Esophagus squamous epithelium (tissue), 5 donors: Measurements from ENCODE around the gene BPGM. TPM values are rescaled to one million over a fixed set of nuclear protein-coding genes. Genes with fewer than 3 reads are reported as not detected.

Experiments
- DNase-seq: peaks from one replicate; lab custom pipeline; 2025; lab: John Stamatoyannopoulos, UW
- H3K27ac ChIP-seq, 4 donors: fragments of 200-600 bp; sonication (generic); one replicate each; pipeline ENCODE4 v1.5.1; 2016 to 2019; ENCODE audit warnings: mild to moderate bottlenecking in 1 of 4
- H3K27me3 ChIP-seq, 4 donors: fragments of 200-600 bp; sonication (generic); 1 replicate in 3 of 4; 2 replicates in 1 of 4; pipeline versions ENCODE4 v1.5.1 to v1.6.0; 2017 to 2021; ENCODE audit warnings: antibody characterized with exemption in 1 of 4
- H3K36me3 ChIP-seq, 3 donors: fragments of 200-600 bp; sonication (generic); one replicate each; pipeline ENCODE4 v1.5.1; 2016 to 2019
- H3K4me1 ChIP-seq, 3 donors: fragments of 200-600 bp; sonication (generic); one replicate each; pipeline ENCODE4 v1.5.1; 2017 to 2019
- H3K4me3 ChIP-seq, 4 donors: fragments of 200-600 bp; sonication (generic); 1 replicate in 3 of 4; 2 replicates in 1 of 4; pipeline ENCODE4 v1.5.1; 2016 to 2019; ENCODE audit warnings: mild to moderate bottlenecking in 2 of 4, moderate library complexity in 1 of 4
- H3K9me3 ChIP-seq, 3 donors: fragments of 200-600 bp; sonication (generic); one replicate each; pipeline ENCODE4 v1.5.1; 2016 to 2019
- POLR2A ChIP-seq, 4 donors: fragments of 450-650 bp; IDR thresholded peaks; one replicate each; pipeline ENCODE4 v1.6.1; 2017; ENCODE audit warnings: antibody characterized with exemption in 4 of 4, mild to moderate bottlenecking in 4 of 4, moderate library complexity in 3 of 4
- WGBS, 2 donors: methylation state at CpG; one replicate each; pipeline ENCODE4 v1.1.5; 2018; 5-methylcytosine and 5-hydroxymethylcytosine counted together
- intact Hi-C: fragments of 100-400 bp; cut with DNase I; formaldehyde crosslinking; loops from one replicate; pipeline ENCODE4 v1.15.0; 2022
- total RNA-seq, 4 donors: library from RNA; depleted of rRNA; stranded (reverse); fragments of >200 nt; gene quantifications; one replicate each; pipeline ENCODE4 v1.1.0, GENCODE V29; 2016
- TF ChIP-seq, protein P1 (sequence below), 6 experiments: fragments of 450-650 bp in 4 of 6; fragments of 200-600 bp in 2 of 6; sonication (generic) in 2 of 6; IDR thresholded peaks; one replicate each; pipeline ENCODE4 v1.5.1; 2016 to 2019; ENCODE audit warnings: antibody characterized with exemption in 6 of 6, mild to moderate bottlenecking in 4 of 6, moderate library complexity in 4 of 6
- donor health status: DM: yes; HTN: yes; CAD: no.

BPGM gene
- total RNA-seq, 4 donors from 2014 or later = 4.4 to 16.8 (median 11.3) TPM

DNA sequence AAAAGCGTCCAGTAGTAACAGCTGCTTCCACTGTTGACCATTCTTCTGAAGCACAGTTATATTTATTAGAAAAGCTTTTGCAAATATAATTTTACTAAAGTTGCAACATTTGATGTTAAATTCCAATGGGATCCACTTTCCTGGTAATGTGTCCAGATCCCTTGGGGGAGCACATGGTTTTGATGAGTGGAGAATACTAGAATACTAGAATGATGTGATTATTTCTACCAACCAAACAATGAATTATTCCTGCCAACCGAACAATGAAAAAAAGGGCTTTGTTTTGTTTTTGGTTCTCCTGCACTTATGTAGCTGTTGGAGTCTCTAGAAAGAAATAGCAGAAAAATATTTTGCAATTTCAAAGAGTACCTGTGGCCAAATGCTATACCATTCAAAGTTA, 59.1 kb downstream of the BPGM start:
- TF ChIP-seq, protein P1, sequence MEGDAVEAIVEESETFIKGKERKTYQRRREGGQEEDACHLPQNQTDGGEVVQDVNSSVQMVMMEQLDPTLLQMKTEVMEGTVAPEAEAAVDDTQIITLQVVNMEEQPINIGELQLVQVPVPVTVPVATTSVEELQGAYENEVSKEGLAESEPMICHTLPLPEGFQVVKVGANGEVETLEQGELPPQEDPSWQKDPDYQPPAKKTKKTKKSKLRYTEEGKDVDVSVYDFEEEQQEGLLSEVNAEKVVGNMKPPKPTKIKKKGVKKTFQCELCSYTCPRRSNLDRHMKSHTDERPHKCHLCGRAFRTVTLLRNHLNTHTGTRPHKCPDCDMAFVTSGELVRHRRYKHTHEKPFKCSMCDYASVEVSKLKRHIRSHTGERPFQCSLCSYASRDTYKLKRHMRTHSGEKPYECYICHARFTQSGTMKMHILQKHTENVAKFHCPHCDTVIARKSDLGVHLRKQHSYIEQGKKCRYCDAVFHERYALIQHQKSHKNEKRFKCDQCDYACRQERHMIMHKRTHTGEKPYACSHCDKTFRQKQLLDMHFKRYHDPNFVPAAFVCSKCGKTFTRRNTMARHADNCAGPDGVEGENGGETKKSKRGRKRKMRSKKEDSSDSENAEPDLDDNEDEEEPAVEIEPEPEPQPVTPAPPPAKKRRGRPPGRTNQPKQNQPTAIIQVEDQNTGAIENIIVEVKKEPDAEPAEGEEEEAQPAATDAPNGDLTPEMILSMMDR (IDR thresholded peaks at IDR 0.05) = no peak
- TF ChIP-seq POLR2A (IDR thresholded peaks at IDR 0.05) = no peak
- H3K27ac ChIP-seq = peak overlapping the region in 3 of 4 donors; percentile 81 to 89 (median 86)
- no peaks in the 10 kb centered on the region for H3K27me3 ChIP-seq
- WGBS, 2 donors = 27 to 67% methylated on average over 2 of the region's 2 CpGs
- no peaks in the 10 kb centered on the region for H3K36me3 ChIP-seq
- DNase-seq = no peak
- intact Hi-C loops = no loop called here
- peaks cover 0 to 36% (median 16%) of the 10 kb centered on the region in 3 donors for H3K4me1 ChIP-seq
- no peaks in the 10 kb centered on the region for H3K9me3 ChIP-seq
- H3K4me3 ChIP-seq = no peak overlapping the region

DNA sequence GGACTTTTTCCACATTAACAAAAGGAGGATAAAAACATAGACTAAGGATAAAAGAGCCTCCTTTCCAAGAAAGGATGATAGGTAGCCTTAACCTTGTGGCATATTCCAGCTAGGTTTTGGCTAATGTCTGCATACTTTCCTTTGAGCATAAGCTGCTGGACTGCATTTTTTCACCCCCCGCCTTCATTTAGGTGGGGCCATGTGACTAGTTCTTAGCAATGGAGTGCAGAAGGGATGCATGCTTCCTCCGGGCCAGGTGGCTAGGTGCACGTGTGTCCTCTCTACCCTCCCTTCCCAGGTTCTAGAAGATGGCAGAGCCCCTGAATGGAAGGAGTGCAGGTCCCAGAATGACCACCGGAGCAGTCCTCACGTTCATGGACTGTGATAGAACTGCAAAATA, 59.8 kb downstream of the BPGM start:
- no peak for DNase-seq
- H3K27me3 ChIP-seq = no peaks in the 10 kb centered on the region
- no peak overlapping the region for H3K27ac ChIP-seq
- TF ChIP-seq, protein P1 (IDR thresholded peaks at IDR 0.05) = no peak
- TF ChIP-seq POLR2A (IDR thresholded peaks at IDR 0.05) = no peak
- peaks cover 0 to 37% (median 16%) of the 10 kb centered on the region in 3 donors for H3K4me1 ChIP-seq
- 56 to 78% methylated on average over 5 of the region's 5 CpGs for WGBS, 2 donors
- intact Hi-C loops = no loop called here
- H3K36me3 ChIP-seq = no peaks in the 10 kb centered on the region
- no peaks in the 10 kb centered on the region for H3K9me3 ChIP-seq
- no peak overlapping the region for H3K4me3 ChIP-seq

DNA sequence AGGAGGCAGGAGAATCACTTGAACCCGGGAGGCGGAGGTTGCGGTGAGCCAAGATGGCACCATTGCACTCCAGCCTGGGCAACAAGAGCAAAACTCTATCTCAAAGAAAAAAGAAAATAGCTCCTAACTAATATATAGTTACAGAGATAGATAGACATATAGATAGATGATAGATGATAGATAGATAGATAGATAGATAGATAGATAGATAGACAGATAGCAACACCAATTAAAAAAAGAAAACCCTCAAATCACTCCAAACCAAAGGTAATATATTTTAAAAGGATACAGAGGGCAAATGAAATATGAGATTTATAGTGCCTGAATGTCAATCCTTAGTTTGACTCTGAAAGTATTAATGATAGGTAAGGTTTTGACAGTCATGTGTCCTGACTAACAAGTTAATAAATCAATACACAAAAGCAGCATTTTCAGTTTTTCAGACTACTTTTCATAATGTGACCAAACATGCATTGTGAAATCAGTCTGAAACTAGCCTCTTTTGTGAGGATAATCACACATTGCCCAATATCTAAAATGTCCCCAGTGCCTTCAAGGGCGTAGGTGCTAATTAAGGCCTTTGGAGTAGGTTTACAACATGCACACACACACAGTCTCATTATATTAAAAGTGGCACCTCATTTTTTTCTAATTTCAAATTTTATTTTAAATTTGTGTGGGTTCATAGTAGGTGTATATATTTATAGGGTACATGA, 61.2 kb downstream of the BPGM start:
- H3K36me3 ChIP-seq = no peaks in the 10 kb centered on the region
- peaks cover 0 to 27% (median 9%) of the 10 kb centered on the region in 3 donors for H3K4me1 ChIP-seq
- no peaks in the 10 kb centered on the region for H3K9me3 ChIP-seq
- TF ChIP-seq, protein P1 (IDR thresholded peaks at IDR 0.05) = no peak
- no peak for TF ChIP-seq POLR2A (IDR thresholded peaks at IDR 0.05)
- no peak for DNase-seq
- H3K27ac ChIP-seq = no peak overlapping the region
- intact Hi-C loops = no loop called here
- WGBS, 2 donors = 89 to 95% methylated on average over 4 of the region's 4 CpGs
- H3K27me3 ChIP-seq = no peaks in the 10 kb centered on the region
- H3K4me3 ChIP-seq = no peak overlapping the region

DNA sequence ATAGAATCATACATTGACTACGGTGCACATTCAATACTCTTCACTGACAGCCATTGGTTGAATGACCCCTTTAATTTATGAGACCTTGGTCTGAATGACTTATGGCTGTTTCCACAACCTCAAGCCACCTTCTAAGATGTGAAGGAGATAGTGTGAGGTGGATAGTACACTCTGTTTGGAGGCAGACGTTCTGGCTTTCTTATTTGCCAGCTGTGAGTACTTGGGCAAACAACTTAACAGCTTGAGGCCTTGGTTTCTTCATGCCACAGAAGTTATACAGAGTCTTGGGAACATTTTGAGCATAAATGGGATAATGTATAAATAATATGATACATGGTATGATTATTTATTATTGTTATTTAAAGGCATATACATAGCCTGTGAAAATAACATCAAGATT, 62.0 kb downstream of the BPGM start:
- Histone ChIP-seq H3K27ac (peak overlapping the region in 1 of 4 donors; percentile 8), H3K36me3 (no peaks in the 10 kb centered on the region), H3K4me1 (peaks cover 0 to 19% (median 4%) of the 10 kb centered on the region in 3 donors), H3K9me3 (no peaks in the 10 kb centered on the region), H3K4me3 (no peak overlapping the region), H3K27me3 (no peaks in the 10 kb centered on the region)
- TF ChIP-seq, protein P1 (IDR thresholded peaks at IDR 0.05) = no peak
- TF ChIP-seq POLR2A (IDR thresholded peaks at IDR 0.05) = no peak
- intact Hi-C loops = no loop called here
- no peak for DNase-seq
- 57 to 71% methylated on average over 2 of the region's 2 CpGs for WGBS, 2 donors

DNA sequence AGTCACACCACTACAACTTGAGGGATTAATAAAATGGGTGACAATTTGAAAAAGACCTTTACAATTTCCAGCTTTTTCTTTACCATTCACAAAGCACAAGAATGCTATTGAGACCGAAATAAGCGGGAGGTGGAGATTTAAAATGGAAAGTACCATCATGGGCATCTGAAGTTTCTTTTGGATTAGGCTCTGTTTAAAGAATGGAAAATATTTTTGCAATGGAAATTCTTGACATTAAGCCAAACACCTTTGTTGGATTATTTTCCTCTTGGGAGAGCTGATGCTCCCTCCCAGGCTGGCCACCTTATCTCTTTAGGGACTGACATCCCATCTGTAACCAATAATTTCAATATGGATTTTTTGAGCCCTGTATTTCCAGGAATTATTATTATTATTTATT, 62.5 kb downstream of the BPGM start:
- intact Hi-C loops = no loop called here
- Histone ChIP-seq H3K4me3 (no peak overlapping the region), H3K9me3 (no peaks in the 10 kb centered on the region), H3K4me1 (peaks cover 0 to 14% (median 4%) of the 10 kb centered on the region in 3 donors), H3K27me3 (no peaks in the 10 kb centered on the region), H3K36me3 (no peaks in the 10 kb centered on the region), H3K27ac (no peak overlapping the region)
- WGBS, 2 donors = 73 to 77% methylated on average over 2 of the region's 2 CpGs
- DNase-seq = no peak
- no peak for TF ChIP-seq POLR2A (IDR thresholded peaks at IDR 0.05)
- TF ChIP-seq, protein P1 (IDR thresholded peaks at IDR 0.05) = no peak
